ENCODE data around the gene COX4I2.

GRCh38 chr20:31680286-31681127 is 42.8 kb downstream of the COX4I2 start:
- TF ChIP-seq CTCF (IDR thresholded peaks at IDR 0.05; ENCODE audit: low read depth, low read length) (no peak), EZH2phosphoT487 (IDR thresholded peaks at IDR 0.05; ENCODE audit: low read depth) (no peak)
